ENCODE data around the gene DNAJC5.

DNA sequence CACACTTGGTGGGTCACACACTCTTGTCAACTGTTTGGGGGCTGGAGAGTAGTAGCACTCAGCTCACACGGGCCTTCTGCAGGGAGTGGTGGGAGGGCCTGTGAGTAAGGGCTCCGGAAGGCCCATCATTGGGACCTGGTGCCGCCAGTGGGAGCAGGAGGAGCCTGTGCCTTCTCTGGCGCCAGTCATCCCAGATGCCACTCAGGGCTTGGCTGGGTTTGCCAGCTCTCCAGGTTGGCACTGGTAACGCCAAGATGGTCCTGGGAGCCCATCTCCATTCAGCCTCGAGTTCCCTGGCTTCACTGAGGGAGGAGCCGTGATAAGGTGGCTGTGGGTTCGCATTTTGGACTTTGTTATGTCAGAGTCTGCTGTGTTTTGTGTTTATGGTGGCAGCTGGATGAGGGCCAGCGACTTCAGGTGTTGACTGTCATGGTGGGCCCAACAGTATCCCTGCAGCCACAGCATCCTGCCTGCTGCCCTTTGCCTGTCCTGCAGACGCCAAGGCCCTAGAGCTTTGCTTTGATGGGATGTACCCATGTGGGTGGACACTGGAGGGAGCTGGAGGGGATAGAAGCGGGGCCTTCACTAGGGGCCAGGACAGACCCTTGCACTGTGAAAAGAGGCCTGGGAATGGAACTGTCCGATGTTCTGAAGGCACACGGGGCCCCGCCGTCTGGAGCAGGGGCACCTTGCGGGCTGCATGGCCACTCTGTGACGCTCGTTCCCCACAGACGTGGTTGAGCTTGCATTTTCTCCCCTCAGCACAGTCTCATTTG is 13.3 kb upstream of the DNAJC5 start:
- TF ChIP-seq, protein P1, sequence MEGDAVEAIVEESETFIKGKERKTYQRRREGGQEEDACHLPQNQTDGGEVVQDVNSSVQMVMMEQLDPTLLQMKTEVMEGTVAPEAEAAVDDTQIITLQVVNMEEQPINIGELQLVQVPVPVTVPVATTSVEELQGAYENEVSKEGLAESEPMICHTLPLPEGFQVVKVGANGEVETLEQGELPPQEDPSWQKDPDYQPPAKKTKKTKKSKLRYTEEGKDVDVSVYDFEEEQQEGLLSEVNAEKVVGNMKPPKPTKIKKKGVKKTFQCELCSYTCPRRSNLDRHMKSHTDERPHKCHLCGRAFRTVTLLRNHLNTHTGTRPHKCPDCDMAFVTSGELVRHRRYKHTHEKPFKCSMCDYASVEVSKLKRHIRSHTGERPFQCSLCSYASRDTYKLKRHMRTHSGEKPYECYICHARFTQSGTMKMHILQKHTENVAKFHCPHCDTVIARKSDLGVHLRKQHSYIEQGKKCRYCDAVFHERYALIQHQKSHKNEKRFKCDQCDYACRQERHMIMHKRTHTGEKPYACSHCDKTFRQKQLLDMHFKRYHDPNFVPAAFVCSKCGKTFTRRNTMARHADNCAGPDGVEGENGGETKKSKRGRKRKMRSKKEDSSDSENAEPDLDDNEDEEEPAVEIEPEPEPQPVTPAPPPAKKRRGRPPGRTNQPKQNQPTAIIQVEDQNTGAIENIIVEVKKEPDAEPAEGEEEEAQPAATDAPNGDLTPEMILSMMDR (IDR thresholded peaks at IDR 0.05), result no peak
- TF ChIP-seq POLR2A (IDR thresholded peaks at IDR 0.05), result no peak
- no peak for TF ChIP-seq POLR2AphosphoS5 (IDR thresholded peaks at IDR 0.05)

Measured in prostate gland (tissue), 2 donors.